Muscle of leg (tissue), 11 donors: Measurements from ENCODE around the gene PLCB4. TPM values are rescaled to one million over a fixed set of nuclear protein-coding genes. Genes with fewer than 3 reads are reported as not detected.

Source experiments
- DNase-seq: peaks from one replicate; pipeline ENCODE4 v3.0.0; 2013
- H3K27ac ChIP-seq: one replicate; pipeline ENCODE4 v1.5.1; 2013; ENCODE audit warnings: mild to moderate bottlenecking, low read length, control low read depth
- H3K27me3 ChIP-seq: one replicate; pipeline ENCODE4 v1.6.1; 2013; ENCODE audit warnings: low read length; ENCODE audit not compliant: control insufficient read depth, insufficient read depth
- H3K36me3 ChIP-seq: one replicate; pipeline ENCODE4 v1.6.1; 2013; ENCODE audit warnings: low read length; ENCODE audit not compliant: control insufficient read depth, insufficient read depth
- H3K4me1 ChIP-seq: one replicate; pipeline ENCODE4 v1.6.1; 2013; ENCODE audit warnings: low read length; ENCODE audit not compliant: control insufficient read depth, insufficient read depth
- H3K4me3 ChIP-seq: one replicate; pipeline ENCODE4 v1.5.1; 2013; ENCODE audit warnings: low read length, control low read depth
- H3K9me3 ChIP-seq: replicated peaks from 2 replicates; pipeline ENCODE4 v1.6.1; 2013; ENCODE audit warnings: low read depth, low read length; ENCODE audit not compliant: control insufficient read depth
- WGBS: methylation state at CpG from one replicate; pipeline ENCODE4 v1.1.5; 2013; ENCODE audit warnings: missing lambda C conversion rate; ENCODE audit not compliant: insufficient coverage; 5-methylcytosine and 5-hydroxymethylcytosine counted together
- polyA plus RNA-seq, 8 donors: library from polyadenylated mRNA; unstranded; fragments of 120-200 nt; gene quantifications; one replicate each; pipeline versions ENCODE4 v1.2.1 to v1.2.3, GENCODE V29; 2013; ENCODE audit warnings: inconsistent platforms in 1 of 8, low replicate concordance in 1 of 8; ENCODE audit not compliant: insufficient read length in 8 of 8, insufficient read depth in 1 of 8
- total RNA-seq: library from RNA; stranded (reverse); fragments of 120-200 nt; gene quantifications from one replicate; pipeline ENCODE4 v1.2.4, GENCODE V29; 2013

PLCB4 gene
- total and polyA plus RNA-seq, 9 donors, result 3.1 to 5.8 (median 4.3) TPM

DNA sequence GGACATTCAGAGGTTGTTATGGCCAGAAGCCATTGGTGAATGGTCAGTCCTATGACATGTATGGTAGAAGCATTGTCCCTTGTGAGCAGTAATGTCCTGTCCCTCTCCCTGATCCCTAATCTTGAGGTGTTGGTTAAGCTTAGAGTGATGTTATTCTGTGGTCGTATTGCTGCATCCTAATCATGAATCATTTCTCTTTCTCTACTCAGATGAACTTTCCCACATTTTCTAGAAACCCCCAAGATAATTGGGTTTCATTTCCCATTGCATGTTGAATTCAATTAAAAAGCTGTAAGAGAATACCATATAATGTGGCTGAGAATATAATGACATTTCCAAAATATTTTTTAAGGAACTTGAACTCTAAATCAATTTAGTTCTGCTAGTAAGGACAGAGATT lies 175.1 kb downstream of the PLCB4 start:
- no peaks in the 10 kb centered on the region for H3K36me3 ChIP-seq
- H3K27ac ChIP-seq, result no peak overlapping the region
- H3K4me1 ChIP-seq, result no peaks in the 10 kb centered on the region
- H3K4me3 ChIP-seq, result no peak overlapping the region
- WGBS, result no CpG with 5 or more reads among the region's 1 CpG
- H3K9me3 ChIP-seq, result no peaks in the 10 kb centered on the region
- no peaks in the 10 kb centered on the region for H3K27me3 ChIP-seq
- DNase-seq, result no peak

DNA sequence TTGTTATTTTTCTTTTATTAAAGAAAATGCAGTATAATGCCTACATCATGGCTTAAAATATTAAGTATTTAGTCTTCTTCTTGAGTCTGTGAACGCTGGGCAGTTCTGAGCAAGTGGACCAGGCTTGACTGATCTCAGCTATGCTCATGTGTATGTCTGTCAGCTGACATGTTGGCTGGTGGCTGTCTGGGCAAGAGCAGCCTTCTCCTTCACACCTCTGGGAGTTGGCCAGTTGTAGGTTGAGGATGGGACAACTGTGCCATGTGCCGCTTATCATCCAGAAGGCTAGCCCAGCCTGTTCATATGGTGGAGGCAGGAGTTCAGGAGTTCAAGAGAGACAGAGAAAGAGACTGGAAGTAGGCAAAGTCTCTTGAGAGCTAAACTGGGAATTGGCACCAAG lies 175.9 kb downstream of the PLCB4 start:
- H3K36me3 ChIP-seq, result no peaks in the 10 kb centered on the region
- H3K9me3 ChIP-seq, result no peaks in the 10 kb centered on the region
- WGBS, result 100% methylated on average over 1 of the region's 2 CpGs
- H3K4me3 ChIP-seq, result no peak overlapping the region
- no peaks in the 10 kb centered on the region for H3K27me3 ChIP-seq
- no peak for DNase-seq
- no peaks in the 10 kb centered on the region for H3K4me1 ChIP-seq
- no peak overlapping the region for H3K27ac ChIP-seq

DNA sequence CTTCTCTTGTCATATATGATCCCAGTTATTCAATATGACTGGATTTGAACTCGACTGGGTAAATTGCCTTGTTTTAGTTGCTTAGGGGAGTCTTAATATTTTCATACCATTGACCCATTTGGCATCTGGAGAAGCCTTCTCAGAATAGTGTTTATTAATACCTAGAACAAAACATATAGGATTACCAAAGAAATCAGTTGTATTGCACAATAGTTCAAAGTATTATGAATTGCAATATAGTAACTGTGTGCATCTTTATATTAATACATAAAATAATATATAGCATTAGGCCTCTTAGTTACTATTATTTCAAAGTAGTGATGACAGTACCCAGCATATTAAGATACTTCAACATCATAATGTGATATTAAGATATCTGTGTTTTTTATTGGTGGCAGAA lies 177.8 kb downstream of the PLCB4 start:
- Histone ChIP-seq H3K27me3 (no peaks in the 10 kb centered on the region), H3K27ac (no peak overlapping the region), H3K9me3 (no peaks in the 10 kb centered on the region), H3K36me3 (no peaks in the 10 kb centered on the region), H3K4me1 (no peaks in the 10 kb centered on the region), H3K4me3 (no peak overlapping the region)
- no peak for DNase-seq
- no CpG with 5 or more reads among the region's 1 CpG for WGBS

GRCh38 chr20:9250511-9250910 lies 181.6 kb downstream of the PLCB4 start:
- H3K36me3 ChIP-seq, result no peaks in the 10 kb centered on the region
- H3K4me1 ChIP-seq, result no peaks in the 10 kb centered on the region
- H3K27ac ChIP-seq, result no peak overlapping the region
- H3K4me3 ChIP-seq, result no peak overlapping the region
- H3K9me3 ChIP-seq, result no peaks in the 10 kb centered on the region
- DNase-seq, result no peak
- no CpG with 5 or more reads among the region's 1 CpG for WGBS
- H3K27me3 ChIP-seq, result no peaks in the 10 kb centered on the region

GRCh38 chr20:9253006-9253539 lies 184.2 kb downstream of the PLCB4 start:
- DNase-seq, result no peak
- Histone ChIP-seq H3K27me3 (no peaks in the 10 kb centered on the region), H3K4me1 (no peaks in the 10 kb centered on the region), H3K4me3 (no peak overlapping the region), H3K36me3 (no peaks in the 10 kb centered on the region), H3K27ac (no peak overlapping the region), H3K9me3 (no peaks in the 10 kb centered on the region)
- 55% methylated on average over 3 of the region's 4 CpGs for WGBS

GRCh38 chr20:9255171-9255570 lies 186.3 kb downstream of the PLCB4 start:
- no CpG with 5 or more reads among the region's 1 CpG for WGBS
- H3K4me1 ChIP-seq, result no peaks in the 10 kb centered on the region
- H3K4me3 ChIP-seq, result no peak overlapping the region
- no peaks in the 10 kb centered on the region for H3K9me3 ChIP-seq
- DNase-seq, result no peak
- H3K27ac ChIP-seq, result no peak overlapping the region
- H3K36me3 ChIP-seq, result no peaks in the 10 kb centered on the region
- no peaks in the 10 kb centered on the region for H3K27me3 ChIP-seq

GRCh38 chr20:9256393-9256792 lies 187.5 kb downstream of the PLCB4 start:
- Histone ChIP-seq H3K9me3 (no peaks in the 10 kb centered on the region), H3K4me3 (no peak overlapping the region), H3K27ac (no peak overlapping the region), H3K36me3 (no peaks in the 10 kb centered on the region), H3K27me3 (no peaks in the 10 kb centered on the region), H3K4me1 (no peaks in the 10 kb centered on the region)
- WGBS, result no CpG with 5 or more reads among the region's 3 CpGs
- DNase-seq, result no peak

GRCh38 chr20:9258901-9259300 lies 190.0 kb downstream of the PLCB4 start:
- Histone ChIP-seq H3K27me3 (no peaks in the 10 kb centered on the region), H3K27ac (no peak overlapping the region)
- DNase-seq, result peak; percentile 41

DNA sequence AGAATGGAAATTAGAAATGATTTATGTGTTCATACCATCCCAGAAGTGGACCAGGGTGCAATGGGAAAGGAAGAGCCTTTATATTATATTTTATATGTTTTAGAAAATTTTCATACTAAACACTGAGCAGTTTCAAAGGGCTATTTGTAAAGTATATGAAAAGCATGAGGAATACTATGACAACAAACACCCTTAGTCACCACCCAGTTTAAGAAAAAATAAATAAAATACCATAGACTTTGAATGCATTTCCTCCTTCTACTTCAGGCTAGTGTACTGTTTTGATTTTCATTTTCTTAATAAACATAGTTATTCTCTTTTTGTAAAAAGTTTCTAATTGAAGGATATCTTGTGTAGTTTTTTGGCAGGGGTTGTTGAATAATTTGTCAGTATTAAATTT lies 191.1 kb downstream of the PLCB4 start:
- no peak for DNase-seq
- H3K36me3 ChIP-seq, result no peaks in the 10 kb centered on the region
- no peaks in the 10 kb centered on the region for H3K27me3 ChIP-seq
- H3K9me3 ChIP-seq, result no peaks in the 10 kb centered on the region
- no peak overlapping the region for H3K27ac ChIP-seq
- no peak overlapping the region for H3K4me3 ChIP-seq
- H3K4me1 ChIP-seq, result peaks cover 2% of the 10 kb centered on the region

More at GRCh38 chr20:9258901-9259300, 190.0 kb downstream of the PLCB4 start:
- H3K4me3 ChIP-seq, result no peak overlapping the region
- H3K9me3 ChIP-seq, result no peaks in the 10 kb centered on the region
- peaks cover 2% of the 10 kb centered on the region for H3K4me1 ChIP-seq
- no CpG with 5 or more reads among the region's 1 CpG for WGBS
- no peaks in the 10 kb centered on the region for H3K36me3 ChIP-seq

DNA sequence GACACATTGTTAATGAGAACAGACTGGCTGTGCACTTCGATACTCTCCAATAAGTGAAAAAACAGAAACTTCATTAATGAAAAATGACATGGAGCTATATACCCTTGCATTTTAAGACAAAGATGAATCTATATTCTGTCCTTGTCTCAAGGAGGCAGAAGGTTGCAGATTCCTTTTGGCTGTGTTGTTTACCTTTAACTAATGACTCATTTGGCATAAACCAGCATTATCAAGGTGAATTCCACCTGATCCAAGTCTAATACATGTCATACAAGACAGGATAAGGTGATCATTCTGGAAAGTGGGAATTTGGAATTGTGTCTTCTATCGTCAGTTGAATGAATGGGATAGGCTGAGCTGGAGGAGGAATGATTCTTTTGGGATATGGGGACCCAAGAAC lies 192.9 kb downstream of the PLCB4 start:
- DNase-seq, result no peak
- 100% methylated on average over 1 of the region's 2 CpGs for WGBS
- Histone ChIP-seq H3K4me1 (peaks cover 2% of the 10 kb centered on the region), H3K27ac (no peak overlapping the region), H3K9me3 (no peaks in the 10 kb centered on the region), H3K36me3 (no peaks in the 10 kb centered on the region), H3K27me3 (no peaks in the 10 kb centered on the region), H3K4me3 (no peak overlapping the region)

GRCh38 chr20:9262653-9263194 lies 193.8 kb downstream of the PLCB4 start:
- H3K4me3 ChIP-seq, result no peak overlapping the region
- H3K4me1 ChIP-seq, result peaks cover 2% of the 10 kb centered on the region
- no peaks in the 10 kb centered on the region for H3K36me3 ChIP-seq
- peak overlapping the region; percentile 23 for H3K27ac ChIP-seq
- H3K9me3 ChIP-seq, result no peaks in the 10 kb centered on the region
- no peaks in the 10 kb centered on the region for H3K27me3 ChIP-seq
- no CpG with 5 or more reads among the region's 3 CpGs for WGBS
- DNase-seq, result peak; percentile 65
